HepG2 (cell line): Measurements from ENCODE around the gene DDX1. TPM values are rescaled to one million over a fixed set of nuclear protein-coding genes. Genes with fewer than 3 reads are reported as not detected.

Experiments used
- ATM ChIP-seq: fragments of 450-650 bp; IDR thresholded peaks from 2 replicates; pipeline ENCODE4 v1.7.1; 2017; ENCODE audit warnings: mild to moderate bottlenecking, borderline replicate concordance
- E2F2 ChIP-seq: sonication (generic); formaldehyde crosslinking; IDR thresholded peaks from 2 replicates; pipeline ENCODE4 v1.4.0; 2020; ENCODE audit warnings: missing genetic modification reagents, borderline replicate concordance
- ESRRA ChIP-seq: sonication (generic); formaldehyde crosslinking; IDR thresholded peaks from 2 replicates; pipeline ENCODE4 v1.5.1; 2020; ENCODE audit warnings: mild to moderate bottlenecking, low read depth, missing genetic modification reagents
- FUBP1 ChIP-seq: sonication (generic); formaldehyde crosslinking; IDR thresholded peaks from 2 replicates; pipeline ENCODE4 v1.5.1; 2020; ENCODE audit warnings: missing genetic modification reagents, mild to moderate bottlenecking, borderline replicate concordance
- KDM6A ChIP-seq: IDR thresholded peaks from 2 replicates; pipeline ENCODE4 v1.6.1; 2016; ENCODE audit warnings: low read depth
- KIAA2018 ChIP-seq: sonication (generic); formaldehyde crosslinking; IDR thresholded peaks from 2 replicates; pipeline ENCODE4 v1.5.0; 2020; ENCODE audit warnings: mild to moderate bottlenecking, missing genetic modification reagents, borderline replicate concordance
- MAZ ChIP-seq, 2 experiments: sonication (generic) in 1 of 2; formaldehyde crosslinking in 1 of 2; IDR thresholded peaks; 2 replicates each; pipeline versions ENCODE4 v1.5.0 to v1.6.1; 2012 to 2020; ENCODE audit warnings: low read depth in 2 of 2, mild to moderate bottlenecking in 2 of 2, borderline replicate concordance in 1 of 2, improper control_type of control experiment in 1 of 2, low read length in 1 of 2, missing genetic modification reagents in 1 of 2, moderate library complexity in 1 of 2
- PRMT3 ChIP-seq: sonication (generic); formaldehyde crosslinking; IDR thresholded peaks from 2 replicates; pipeline ENCODE4 v1.8.1; 2022; ENCODE audit warnings: low read depth, mild to moderate bottlenecking, moderate library complexity, missing genetic modification reagents, borderline replicate concordance
- RAD21 ChIP-seq: fragments of 450-650 bp; formaldehyde crosslinking; IDR thresholded peaks from 2 replicates; pipeline ENCODE4 v1.5.0; 2020; ENCODE audit warnings: mild to moderate bottlenecking
- RXRB ChIP-seq: IDR thresholded peaks from 2 replicates; pipeline ENCODE4 v1.6.1; 2016; ENCODE audit warnings: borderline replicate concordance, missing genetic modification reagents, missing compliant biosample characterization
- SMAD1 ChIP-seq: sonication (generic); formaldehyde crosslinking; IDR thresholded peaks from 2 replicates; pipeline ENCODE4 v1.4.0; 2020; ENCODE audit warnings: missing genetic modification reagents, low read depth, mild to moderate bottlenecking, borderline replicate concordance
- SUZ12 ChIP-seq: fragments of 150-350 bp; IDR thresholded peaks from 2 replicates; pipeline ENCODE4 v1.6.1; 2014; ENCODE audit warnings: low read depth, low read length
- ZNF747 ChIP-seq: sonication (generic); formaldehyde crosslinking; IDR thresholded peaks from 2 replicates; pipeline ENCODE4 v1.8.1; 2023; ENCODE audit warnings: missing genetic modification reagents, mild to moderate bottlenecking, borderline replicate concordance
- ZUFSP ChIP-seq: sonication (generic); formaldehyde crosslinking; IDR thresholded peaks from 2 replicates; pipeline ENCODE4 v1.9.0; 2021; ENCODE audit warnings: missing genetic modification reagents, mild to moderate bottlenecking, borderline replicate concordance
- polyA plus RNA-seq, 8 experiments: library from polyadenylated mRNA; depleted of rRNA in 3 of 8; stranded (reverse) in 7 of 8; unstranded in 1 of 8; fragments of >200 nt; fragmentation: Illumina TruSeq in 4 of 8; extraction: Trizol in 4 of 8; gene quantifications; 2 replicates each; pipeline versions ENCODE4 v1.2.1 to v1.2.3, GENCODE V29; 2011 to 2016; ENCODE audit warnings: low read depth in 4 of 8, missing spikeins in 1 of 8, mixed read lengths in 1 of 8; ENCODE audit not compliant: insufficient read depth in 1 of 8
- total RNA-seq, 5 experiments: library from RNA; depleted of rRNA; stranded (reverse); fragments of >200 nt; fragmentation: Illumina TruSeq; extraction: Trizol; gene quantifications; 2 replicates each; pipeline ENCODE4 v1.2.3, GENCODE V29; 2016; ENCODE audit warnings: low read depth in 1 of 5

Gene DDX1
- total and polyA plus RNA-seq, 2 of the 13 experiments (the other 11 are each of a cell fraction or from before 2014, with no cell fraction given) = 81.6 to 130 TPM

DNA sequence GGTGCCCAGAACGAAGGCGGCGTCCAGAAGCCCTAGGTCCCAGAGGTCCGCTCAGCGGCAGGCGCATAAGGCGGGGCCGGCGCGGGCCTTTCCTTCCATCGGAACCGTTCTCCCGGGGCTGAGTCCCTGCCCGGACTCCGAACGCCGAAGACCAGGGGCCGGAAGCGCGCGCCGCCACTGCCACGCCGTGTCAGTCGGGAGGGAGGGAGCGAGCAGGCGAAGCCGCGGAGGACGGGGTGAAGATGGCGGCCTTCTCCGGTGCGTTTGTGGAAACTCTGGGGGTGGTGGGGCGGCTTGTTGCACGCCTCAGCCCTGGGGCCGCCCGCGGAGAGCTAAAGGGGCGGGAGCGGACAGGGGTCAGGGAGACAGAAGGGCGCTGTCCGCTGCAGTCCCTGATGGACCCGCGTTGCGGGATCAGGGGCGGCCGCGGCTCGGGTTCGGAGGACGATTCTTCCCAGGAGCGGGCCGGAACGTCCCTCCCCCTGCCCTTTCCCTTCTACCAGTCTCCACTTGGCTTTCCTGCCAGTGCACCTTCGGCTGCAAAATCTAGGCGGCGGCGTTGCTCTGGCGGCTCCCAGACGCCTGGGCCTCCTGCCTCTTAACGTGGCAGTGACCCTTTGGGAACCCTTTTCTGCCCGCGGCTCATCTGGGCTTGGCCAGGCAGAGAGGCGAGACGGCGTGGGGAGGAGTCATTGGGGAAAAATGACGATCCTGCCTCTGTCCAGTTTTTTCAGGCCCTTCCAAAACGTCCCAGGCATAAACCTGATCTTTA is at the start of gene DDX1 (continued):
- TF ChIP-seq E2F2 (peak; percentile 94; the same call in 1 of the 2 replicates), PRMT3 (CRISPR knock-in tag) (peak; percentile 93), RXRB (CRISPR knock-in tag) (peak; percentile 89), ZNF747 (CRISPR knock-in tag) (peak; percentile 99), MAZ (IDR thresholded peaks at IDR 0.05; ENCODE audit: borderline replicate concordance, low read depth, low read length) (peak; percentile 98), MAZ (CRISPR knock-in tag; IDR thresholded peaks at IDR 0.05; ENCODE audit: low read depth) (peak; percentile 100), SUZ12 (0 out of 2 replicates have a peak, but pooled peaks have one; percentile 22), ZUFSP (CRISPR knock-in tag) (0 out of 2 replicates have a peak, but pooled peaks have one; percentile 57), SMAD1 (peak; percentile 89; the same call in 1 of the 2 replicates), KDM6A (CRISPR knock-in tag) (no peak), ESRRA (peak; percentile 90), RAD21 (CRISPR knock-in tag) (peak; percentile 73), KIAA2018 (CRISPR knock-in tag) (peak; percentile 91; the same call in 1 of the 2 replicates), ATM (no peak), FUBP1 (CRISPR knock-in tag) (no peak; the same call in 1 of the 2 replicates)
